SK-N-SH (cell line): ENCODE results near the gene THEM4.

Experiments
- CHD2 ChIP-seq: fragments of 150-350 bp; IDR thresholded peaks from 2 replicates; pipeline ENCODE4 v1.6.1; 2018; ENCODE audit warnings: low read length; ENCODE audit not compliant: partially characterized antibody
- CTCF ChIP-seq: fragments of 200-600 bp; sonication (generic); IDR thresholded peaks from 2 replicates; pipeline ENCODE4 v1.6.1; 2017; ENCODE audit warnings: antibody characterized with exemption, mild to moderate bottlenecking, moderate library complexity
- FOXM1 ChIP-seq: IDR thresholded peaks from 2 replicates; pipeline ENCODE4 v1.4.0; 2012; ENCODE audit warnings: low read depth, mild to moderate bottlenecking
- MXI1 ChIP-seq: IDR thresholded peaks from 2 replicates; pipeline ENCODE4 v1.6.1; 2012; ENCODE audit warnings: mild to moderate bottlenecking, low read depth, low read length, improper control_type of control experiment
- POLR2AphosphoS5 ChIP-seq: IDR thresholded peaks from 2 replicates; pipeline ENCODE4 v1.6.1; 2012; ENCODE audit warnings: low read depth, low read length
- REST ChIP-seq: IDR thresholded peaks from 2 replicates; pipeline ENCODE4 v1.6.1; 2012; ENCODE audit warnings: mild to moderate bottlenecking, low read depth, low read length, moderate library complexity
- USF1 ChIP-seq: IDR thresholded peaks from 2 replicates; pipeline ENCODE4 v1.4.0; 2012; ENCODE audit warnings: low read depth, borderline replicate concordance
- TF ChIP-seq, protein P1 (sequence below): IDR thresholded peaks from 2 replicates; pipeline ENCODE4 v1.4.0; 2012; ENCODE audit warnings: low read depth, borderline replicate concordance

GRCh38 chr1:151943591-151943990 lies 34.3 kb upstream of the THEM4 start:
- TF ChIP-seq CTCF (no peak), USF1 (no peak), FOXM1 (no peak), REST (no peak), CHD2 (no peak), POLR2AphosphoS5 (no peak), MXI1 (no peak)
- TF ChIP-seq, protein P1, sequence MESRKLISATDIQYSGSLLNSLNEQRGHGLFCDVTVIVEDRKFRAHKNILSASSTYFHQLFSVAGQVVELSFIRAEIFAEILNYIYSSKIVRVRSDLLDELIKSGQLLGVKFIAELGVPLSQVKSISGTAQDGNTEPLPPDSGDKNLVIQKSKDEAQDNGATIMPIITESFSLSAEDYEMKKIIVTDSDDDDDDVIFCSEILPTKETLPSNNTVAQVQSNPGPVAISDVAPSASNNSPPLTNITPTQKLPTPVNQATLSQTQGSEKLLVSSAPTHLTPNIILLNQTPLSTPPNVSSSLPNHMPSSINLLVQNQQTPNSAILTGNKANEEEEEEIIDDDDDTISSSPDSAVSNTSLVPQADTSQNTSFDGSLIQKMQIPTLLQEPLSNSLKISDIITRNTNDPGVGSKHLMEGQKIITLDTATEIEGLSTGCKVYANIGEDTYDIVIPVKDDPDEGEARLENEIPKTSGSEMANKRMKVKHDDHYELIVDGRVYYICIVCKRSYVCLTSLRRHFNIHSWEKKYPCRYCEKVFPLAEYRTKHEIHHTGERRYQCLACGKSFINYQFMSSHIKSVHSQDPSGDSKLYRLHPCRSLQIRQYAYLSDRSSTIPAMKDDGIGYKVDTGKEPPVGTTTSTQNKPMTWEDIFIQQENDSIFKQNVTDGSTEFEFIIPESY: no peak
